Measurements from ENCODE around the gene ADAMTS12. TPM values are rescaled to one million over a fixed set of nuclear protein-coding genes. Genes with fewer than 3 reads are reported as not detected.

The ADAMTS12 gene
- total RNA-seq, 1 experiment from 2014 or later = 6.2 TPM

DNA sequence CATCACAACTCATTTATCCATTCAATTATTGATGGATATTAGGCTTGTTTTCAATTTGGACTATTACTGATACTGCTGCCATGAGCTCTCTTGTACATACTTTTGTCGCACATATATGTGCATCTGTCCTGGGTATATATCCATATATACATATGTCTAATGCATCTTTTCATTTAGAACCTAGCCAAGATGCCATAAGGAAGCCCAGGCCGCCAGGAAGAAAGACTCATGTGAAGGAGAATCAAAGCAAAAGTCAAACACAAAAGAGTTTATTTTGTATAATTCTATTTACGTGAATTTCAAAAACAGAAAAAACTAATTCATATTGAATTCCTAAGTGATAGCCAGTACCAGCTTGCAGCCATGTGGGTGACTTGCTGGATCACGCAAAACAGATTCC lies 79.0 kb downstream of the ADAMTS12 start:
- no peaks in the 10 kb centered on the region for H3K9me3 ChIP-seq (ENCODE audit: control insufficient read depth, low read depth, low read length)
- peaks cover 0 to 2% (median 0%) of the 10 kb centered on the region in 3 experiments; a peak in 2 of 7 replicates for H3K36me3 Mint-ChIP-seq (ENCODE audit: insufficient read depth in 1 of 3, low read depth in 3 of 3)
- H3K14ac ChIP-seq (ENCODE audit: insufficient read depth, low read length) = no peak overlapping the region
- H3K27me3 ChIP-seq (ENCODE audit: insufficient read depth, low read length) = no peaks in the 10 kb centered on the region
- no peak overlapping the region for H4K91ac ChIP-seq (ENCODE audit: insufficient read length, low read depth, low read length)
- TF ChIP-seq CTCF (conservative IDR thresholded peaks at IDR 0.05) = no peak
- no CpG with 5 or more reads among the region's 4 CpGs for WGBS (ENCODE audit: extremely low coverage, insufficient read length, low lambda C conversion rate)
- H3K4me1 ChIP-seq (ENCODE audit: insufficient read depth, low read length) = peaks cover 2% of the 10 kb centered on the region; the same call in 1 of the 2 replicates
- no peak overlapping the region for H3K27ac ChIP-seq (ENCODE audit: insufficient read length, low read depth, low read length)
- no peak overlapping the region for H2BK120ac ChIP-seq (ENCODE audit: low read depth, low read length, poor library complexity, severe bottlenecking)
- no peak for DNase-seq
- H3K9ac ChIP-seq (ENCODE audit: extremely low read depth, insufficient read length, low read length) = no peak overlapping the region
- no peaks in the 10 kb centered on the region for H3K27me3 Mint-ChIP-seq (ENCODE audit: low read depth)
- no peak overlapping the region for H3T11ph ChIP-seq (ENCODE audit: low read length)
- H3K4me2 ChIP-seq (ENCODE audit: insufficient read depth, insufficient read length, low read length) = no peak overlapping the region
- peaks cover 2% of the 10 kb centered on the region for H3K79me1 ChIP-seq (ENCODE audit: insufficient read depth, low read depth, low read length, poor library complexity, severe bottlenecking)
- H3K4me1 Mint-ChIP-seq = peaks cover 13 to 19% of the 10 kb centered on the region in 2 experiments
- no peak overlapping the region for H2BK5ac ChIP-seq (ENCODE audit: insufficient read length, low read length)
- H3K4ac ChIP-seq (ENCODE audit: low read depth, low read length) = no peak overlapping the region
- H4K5ac ChIP-seq (ENCODE audit: insufficient read length, low read depth, low read length) = no peak overlapping the region
- no peak overlapping the region for H3K56ac ChIP-seq (ENCODE audit: insufficient read length, low read depth, low read length)
- H4K20me1 ChIP-seq (ENCODE audit: control insufficient read depth, insufficient read depth, insufficient read length) = no peaks in the 10 kb centered on the region
- no peak overlapping the region for H3K4me3 Mint-ChIP-seq
- no peak overlapping the region for H3K27ac Mint-ChIP-seq
- H2AFZ ChIP-seq (ENCODE audit: low read length) = no peak overlapping the region
- no peak overlapping the region for H3K18ac ChIP-seq (ENCODE audit: insufficient read length, low read depth, low read length)
- no peak overlapping the region for H3K23ac ChIP-seq (ENCODE audit: insufficient read length, low read depth, low read length)
- H3K9me3 Mint-ChIP-seq = no peaks in the 10 kb centered on the region
- H2AK5ac ChIP-seq (ENCODE audit: insufficient read length, low read length) = no peak overlapping the region
- no peak overlapping the region for H2BK20ac ChIP-seq (ENCODE audit: low read depth, low read length, poor library complexity, severe bottlenecking)
- H3K79me2 ChIP-seq (ENCODE audit: insufficient read depth, low read length) = peaks cover 2% of the 10 kb centered on the region; the same call in 1 of the 2 replicates
- no peaks in the 10 kb centered on the region for H3K23me2 ChIP-seq (ENCODE audit: insufficient read length, low read depth, low read length, poor library complexity, severe bottlenecking)
- no peak overlapping the region for H2BK15ac ChIP-seq (ENCODE audit: low read depth, low read length)
- H2BK12ac ChIP-seq (ENCODE audit: insufficient read length, low read depth, low read length) = no peak overlapping the region
- no peak overlapping the region for H4K8ac ChIP-seq (replicated peaks; ENCODE audit: insufficient read length, low read depth, low read length)

All from H9 (cell line).